SK-N-SH treated with all-trans-retinoic acid at 6 μM for 48 hours (cell line): ENCODE measurements around the gene PDE9A.

ENCODE experiments used
- CREB5 ChIP-seq: fragments of 250-450 bp; sonication (Bioruptor Pico); IDR thresholded peaks from 2 replicates; pipeline ENCODE4 v1.5.1; 2020; ENCODE audit warnings: low read depth, mild to moderate bottlenecking, moderate library complexity
- PPARA ChIP-seq: fragments of 250-450 bp; sonication (Bioruptor Pico); IDR thresholded peaks from 2 replicates; pipeline ENCODE4 v1.5.0; 2020; ENCODE audit warnings: mild to moderate bottlenecking, borderline replicate concordance
- RARB ChIP-seq: fragments of 250-450 bp; sonication (Bioruptor Pico); IDR thresholded peaks from 2 replicates; pipeline ENCODE4 v1.8.0; 2021; ENCODE audit warnings: mild to moderate bottlenecking, moderate library complexity
- SNAI2 ChIP-seq: fragments of 250-450 bp; sonication (Bioruptor Pico); IDR thresholded peaks from 2 replicates; pipeline ENCODE4 v1.5.0; 2020; ENCODE audit warnings: mild to moderate bottlenecking, moderate library complexity
- ZFP3 ChIP-seq: fragments of 250-450 bp; sonication (Bioruptor Pico); IDR thresholded peaks from 2 replicates; pipeline ENCODE4 v1.5.0; 2020; ENCODE audit warnings: mild to moderate bottlenecking, moderate library complexity
- ZNF70 ChIP-seq: fragments of 450-650 bp; formaldehyde crosslinking; IDR thresholded peaks from 2 replicates; pipeline ENCODE4 v1.5.0; 2020; ENCODE audit warnings: mild to moderate bottlenecking, moderate library complexity

DNA sequence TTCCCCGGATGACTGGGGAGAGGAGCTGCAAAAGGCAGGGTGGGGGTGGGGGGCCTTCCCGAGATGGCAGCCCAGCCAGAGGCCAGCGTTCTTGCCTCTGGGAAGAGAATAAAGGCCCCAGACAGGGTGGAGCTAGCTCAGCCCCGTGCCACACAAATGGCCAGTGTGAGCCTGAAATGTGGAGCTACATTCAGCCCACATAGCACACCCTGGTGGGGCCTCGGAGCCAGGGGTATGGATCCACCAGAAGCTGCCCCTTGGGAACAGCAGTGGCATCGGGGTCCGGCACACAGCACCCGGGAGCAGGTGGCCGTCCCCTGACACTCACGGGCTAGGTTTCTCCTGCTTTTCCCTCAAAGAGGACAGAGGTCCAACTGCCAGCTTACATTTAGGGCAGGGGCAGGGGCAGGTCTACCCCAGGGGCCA, 93.9 kb downstream of the PDE9A start:
- TF ChIP-seq RARB (CRISPR knock-in tag) (no peak), CREB5 (CRISPR knock-in tag) (no peak), SNAI2 (no peak), ZNF70 (CRISPR knock-in tag) (no peak), ZFP3 (CRISPR knock-in tag) (no peak), PPARA (CRISPR knock-in tag) (no peak)
